ENCODE data around the gene GTSF1L.
A peak's percentile ranks its signal among the peaks of the same experiment; 100 is the strongest.

Gene GTSF1L

GRCh38 chr20:43710370-43711044, 16.3 kb downstream of the GTSF1L start:
- Mint-ChIP-seq H3K27me3 (no peaks in the 10 kb centered on the region), H3K4me3 (no peak overlapping the region), H3K27ac (no peak overlapping the region), H3K36me3 (no peaks in the 10 kb centered on the region), H3K4me1 (no peaks in the 10 kb centered on the region), H3K9me3 (no peaks in the 10 kb centered on the region)

GRCh38 chr20:43702502-43702901, 24.3 kb downstream of the GTSF1L start:
- Mint-ChIP-seq H3K9me3 (no peaks in the 10 kb centered on the region), H3K4me1 (peaks cover 12% of the 10 kb centered on the region), H3K27ac (no peak overlapping the region), H3K36me3 (no peaks in the 10 kb centered on the region), H3K4me3 (no peak overlapping the region), H3K27me3 (no peaks in the 10 kb centered on the region)

GRCh38 chr20:43700627-43701026, 26.2 kb downstream of the GTSF1L start:
- Mint-ChIP-seq H3K27ac (no peak overlapping the region), H3K36me3 (no peaks in the 10 kb centered on the region), H3K4me1 (peaks cover 12% of the 10 kb centered on the region), H3K27me3 (no peaks in the 10 kb centered on the region), H3K9me3 (no peaks in the 10 kb centered on the region), H3K4me3 (no peak overlapping the region)

GRCh38 chr20:43699941-43700565, 26.7 kb downstream of the GTSF1L start:
- Mint-ChIP-seq H3K4me1 (peaks cover 12% of the 10 kb centered on the region), H3K9me3 (no peaks in the 10 kb centered on the region), H3K4me3 (no peak overlapping the region), H3K27me3 (no peaks in the 10 kb centered on the region), H3K27ac (no peak overlapping the region), H3K36me3 (no peaks in the 10 kb centered on the region)

GRCh38 chr20:43695571-43695970, 31.2 kb downstream of the GTSF1L start:
- no peak overlapping the region for H3K4me3 Mint-ChIP-seq
- H3K9me3 Mint-ChIP-seq: no peaks in the 10 kb centered on the region
- H3K4me1 Mint-ChIP-seq: peaks cover 16% of the 10 kb centered on the region
- H3K27ac Mint-ChIP-seq: no peak overlapping the region
- no peaks in the 10 kb centered on the region for H3K36me3 Mint-ChIP-seq
- no peaks in the 10 kb centered on the region for H3K27me3 Mint-ChIP-seq

GRCh38 chr20:43694763-43695162, 32.0 kb downstream of the GTSF1L start:
- Mint-ChIP-seq H3K36me3 (no peaks in the 10 kb centered on the region), H3K27ac (no peak overlapping the region), H3K9me3 (no peaks in the 10 kb centered on the region), H3K4me1 (peaks cover 9% of the 10 kb centered on the region), H3K27me3 (no peaks in the 10 kb centered on the region), H3K4me3 (no peak overlapping the region)

- H3K4me3 Mint-ChIP-seq: no peak overlapping the region
- no peaks in the 10 kb centered on the region for H3K36me3 Mint-ChIP-seq
- no peak overlapping the region for H3K27ac Mint-ChIP-seq
Measured at GRCh38 chr20:43691928-43692524, 34.8 kb downstream of the GTSF1L start.

GRCh38 chr20:43690943-43691598, 35.7 kb downstream of the GTSF1L start:
- H3K4me3 Mint-ChIP-seq: no peak overlapping the region
- peaks cover 12% of the 10 kb centered on the region for H3K4me1 Mint-ChIP-seq
- H3K27ac Mint-ChIP-seq: no peak overlapping the region
- H3K9me3 Mint-ChIP-seq: no peaks in the 10 kb centered on the region
- H3K36me3 Mint-ChIP-seq: no peaks in the 10 kb centered on the region
- no peaks in the 10 kb centered on the region for H3K27me3 Mint-ChIP-seq

More at GRCh38 chr20:43691928-43692524, 34.8 kb downstream of the GTSF1L start:
- Mint-ChIP-seq H3K9me3 (no peaks in the 10 kb centered on the region), H3K27me3 (no peaks in the 10 kb centered on the region), H3K4me1 (peaks cover 12% of the 10 kb centered on the region)

GRCh38 chr20:43689165-43689564, 37.6 kb downstream of the GTSF1L start:
- Mint-ChIP-seq H3K27me3 (no peaks in the 10 kb centered on the region), H3K9me3 (no peaks in the 10 kb centered on the region), H3K36me3 (no peaks in the 10 kb centered on the region), H3K27ac (peak overlapping the region; percentile 57), H3K4me3 (no peak overlapping the region), H3K4me1 (peaks cover 8% of the 10 kb centered on the region)

- Mint-ChIP-seq H3K27ac (no peak overlapping the region), H3K4me3 (no peak overlapping the region), H3K27me3 (no peaks in the 10 kb centered on the region)
Measured at GRCh38 chr20:43686820-43687219, 40.0 kb downstream of the GTSF1L start.

GRCh38 chr20:43682446-43682845, 44.4 kb downstream of the GTSF1L start:
- no peaks in the 10 kb centered on the region for H3K4me1 Mint-ChIP-seq
- no peak overlapping the region for H3K4me3 Mint-ChIP-seq
- no peak overlapping the region for H3K27ac Mint-ChIP-seq
- H3K9me3 Mint-ChIP-seq: no peaks in the 10 kb centered on the region
- H3K27me3 Mint-ChIP-seq: no peaks in the 10 kb centered on the region
- no peaks in the 10 kb centered on the region for H3K36me3 Mint-ChIP-seq

More at GRCh38 chr20:43686820-43687219, 40.0 kb downstream of the GTSF1L start:
- Mint-ChIP-seq H3K9me3 (no peaks in the 10 kb centered on the region), H3K4me1 (peaks cover 8% of the 10 kb centered on the region), H3K36me3 (no peaks in the 10 kb centered on the region)

- H3K36me3 Mint-ChIP-seq: no peaks in the 10 kb centered on the region
- H3K4me1 Mint-ChIP-seq: no peaks in the 10 kb centered on the region
- H3K4me3 Mint-ChIP-seq: no peak overlapping the region
- no peaks in the 10 kb centered on the region for H3K27me3 Mint-ChIP-seq
- H3K27ac Mint-ChIP-seq: no peak overlapping the region
- no peaks in the 10 kb centered on the region for H3K9me3 Mint-ChIP-seq
Measured at GRCh38 chr20:43681991-43682410, 44.8 kb downstream of the GTSF1L start.

GRCh38 chr20:43681468-43681942, 45.3 kb downstream of the GTSF1L start:
- Mint-ChIP-seq H3K9me3 (no peaks in the 10 kb centered on the region), H3K4me3 (no peak overlapping the region), H3K36me3 (no peaks in the 10 kb centered on the region), H3K27ac (no peak overlapping the region), H3K27me3 (no peaks in the 10 kb centered on the region), H3K4me1 (no peaks in the 10 kb centered on the region)

- Mint-ChIP-seq H3K36me3 (no peaks in the 10 kb centered on the region), H3K4me1 (no peaks in the 10 kb centered on the region), H3K9me3 (no peaks in the 10 kb centered on the region), H3K27me3 (no peaks in the 10 kb centered on the region), H3K27ac (no peak overlapping the region), H3K4me3 (no peak overlapping the region)
Measured at GRCh38 chr20:43680981-43681380, 45.8 kb downstream of the GTSF1L start.

- no peaks in the 10 kb centered on the region for H3K9me3 Mint-ChIP-seq
- H3K27me3 Mint-ChIP-seq: peaks cover 2% of the 10 kb centered on the region
- H3K4me1 Mint-ChIP-seq: no peaks in the 10 kb centered on the region
- no peak overlapping the region for H3K27ac Mint-ChIP-seq
- H3K36me3 Mint-ChIP-seq: peaks cover 4% of the 10 kb centered on the region
- no peak overlapping the region for H3K4me3 Mint-ChIP-seq
Measured at GRCh38 chr20:43676368-43676767, 50.4 kb downstream of the GTSF1L start.

Data from activated naive CD4-positive, alpha-beta T cell treated with anti-CD3 and anti-CD28 coated beads, Interleukin-2, amount 50 U/mL, for 24 hours (primary cell).